ENCODE measurements around the gene LHFPL4. TPM values are rescaled to one million over a fixed set of nuclear protein-coding genes. Genes with fewer than 3 reads are reported as not detected.

The LHFPL4 gene
- total RNA-seq, 3 donors from 2014 or later = not detected

DNA sequence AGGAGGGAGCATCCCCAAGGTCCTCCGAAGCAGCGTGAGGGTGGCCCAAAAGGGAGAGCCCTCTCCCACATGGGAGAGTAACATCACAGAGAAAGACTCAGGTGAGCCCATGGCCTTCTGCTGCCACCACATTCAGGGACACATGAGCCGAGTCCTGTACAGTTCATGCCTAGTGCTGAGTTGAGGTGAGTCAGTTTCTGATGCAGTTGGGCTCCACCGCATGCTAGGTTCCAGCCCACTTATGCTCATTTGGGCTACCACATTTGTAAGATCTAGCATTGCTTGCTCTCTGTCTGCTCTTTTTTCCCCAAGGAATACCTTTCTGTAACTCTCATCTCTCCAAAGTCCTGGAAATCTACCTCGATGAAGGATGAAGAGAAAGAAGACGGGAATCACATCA, 79.1 kb downstream of the LHFPL4 start:
- Histone ChIP-seq H3K36me3 (peaks cover 31% of the 10 kb centered on the region), H3K27me3 (no peaks in the 10 kb centered on the region), H3K4me3 (no peak overlapping the region), H3K4me1 (no peaks in the 10 kb centered on the region), H3K9me3 (no peaks in the 10 kb centered on the region), H3K27ac (no peak overlapping the region)
- TF ChIP-seq POLR2AphosphoS5 (IDR thresholded peaks at IDR 0.05) (no peak), POLR2A (IDR thresholded peaks at IDR 0.05) (no peak)
- TF ChIP-seq, protein P1, sequence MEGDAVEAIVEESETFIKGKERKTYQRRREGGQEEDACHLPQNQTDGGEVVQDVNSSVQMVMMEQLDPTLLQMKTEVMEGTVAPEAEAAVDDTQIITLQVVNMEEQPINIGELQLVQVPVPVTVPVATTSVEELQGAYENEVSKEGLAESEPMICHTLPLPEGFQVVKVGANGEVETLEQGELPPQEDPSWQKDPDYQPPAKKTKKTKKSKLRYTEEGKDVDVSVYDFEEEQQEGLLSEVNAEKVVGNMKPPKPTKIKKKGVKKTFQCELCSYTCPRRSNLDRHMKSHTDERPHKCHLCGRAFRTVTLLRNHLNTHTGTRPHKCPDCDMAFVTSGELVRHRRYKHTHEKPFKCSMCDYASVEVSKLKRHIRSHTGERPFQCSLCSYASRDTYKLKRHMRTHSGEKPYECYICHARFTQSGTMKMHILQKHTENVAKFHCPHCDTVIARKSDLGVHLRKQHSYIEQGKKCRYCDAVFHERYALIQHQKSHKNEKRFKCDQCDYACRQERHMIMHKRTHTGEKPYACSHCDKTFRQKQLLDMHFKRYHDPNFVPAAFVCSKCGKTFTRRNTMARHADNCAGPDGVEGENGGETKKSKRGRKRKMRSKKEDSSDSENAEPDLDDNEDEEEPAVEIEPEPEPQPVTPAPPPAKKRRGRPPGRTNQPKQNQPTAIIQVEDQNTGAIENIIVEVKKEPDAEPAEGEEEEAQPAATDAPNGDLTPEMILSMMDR (IDR thresholded peaks at IDR 0.05) = no peak
- intact Hi-C loops (cut with DNase I; ENCODE audit: low total_unique reads) = no loop called here
- no peak for DNase-seq (ENCODE audit: low spot score in 2 of 2)

DNA sequence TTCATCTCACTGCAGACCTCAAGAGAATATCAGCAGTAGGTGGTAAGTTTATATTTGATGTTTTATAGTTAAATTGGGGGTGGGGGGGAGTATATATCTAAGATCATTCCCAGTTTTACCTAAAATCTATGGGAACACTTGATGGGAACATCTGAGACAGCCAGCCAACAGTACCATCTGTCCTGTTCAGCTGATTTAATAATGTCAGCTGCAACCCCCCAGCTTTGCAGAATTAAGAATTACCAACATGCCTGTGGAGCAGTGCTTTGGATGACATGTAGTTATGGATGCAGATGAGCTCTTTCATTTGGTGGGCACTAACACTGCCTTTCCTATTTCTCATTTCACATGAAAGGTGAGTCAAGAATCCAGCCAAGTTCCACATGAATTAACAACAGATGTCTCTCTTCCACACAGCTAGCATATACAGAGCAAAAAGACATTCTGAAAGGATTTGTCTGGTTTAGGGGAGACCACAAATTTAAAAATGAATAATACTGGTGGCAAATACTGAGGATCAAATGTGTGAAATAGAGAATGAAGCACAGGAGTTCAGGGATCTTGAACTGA, 80.0 kb downstream of the LHFPL4 start:
- Histone ChIP-seq H3K4me1 (no peaks in the 10 kb centered on the region), H3K4me3 (no peak overlapping the region), H3K36me3 (peaks cover 31% of the 10 kb centered on the region), H3K9me3 (no peaks in the 10 kb centered on the region), H3K27ac (no peak overlapping the region), H3K27me3 (no peaks in the 10 kb centered on the region)
- TF ChIP-seq POLR2AphosphoS5 (IDR thresholded peaks at IDR 0.05) (no peak), POLR2A (IDR thresholded peaks at IDR 0.05) (no peak)
- TF ChIP-seq, protein P1 (IDR thresholded peaks at IDR 0.05) = no peak
- intact Hi-C loops (cut with DNase I; ENCODE audit: low total_unique reads) = no loop called here
- no peak for DNase-seq (ENCODE audit: low spot score in 2 of 2)

DNA sequence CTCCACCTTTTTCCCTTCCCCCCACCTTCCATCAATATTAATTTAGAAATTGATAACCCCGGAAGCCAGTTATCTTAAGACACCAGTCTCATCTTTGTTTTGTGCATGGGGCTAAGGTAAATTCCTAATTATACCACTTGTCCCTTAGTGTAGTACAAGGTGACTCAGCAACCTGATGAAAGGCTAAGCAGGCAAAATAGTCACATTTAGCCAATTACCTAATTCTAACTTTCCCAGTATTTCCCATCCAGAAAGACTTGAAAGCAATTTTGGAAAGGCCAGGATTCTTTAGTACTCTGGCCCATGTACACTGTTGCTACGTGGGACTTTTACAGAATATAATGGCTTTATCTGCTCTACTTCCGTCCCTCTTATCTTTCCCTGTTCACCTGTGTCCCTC, 83.6 kb downstream of the LHFPL4 start:
- no peak for DNase-seq (ENCODE audit: low spot score in 2 of 2)
- Histone ChIP-seq H3K36me3 (peaks cover 21% of the 10 kb centered on the region), H3K27ac (no peak overlapping the region), H3K27me3 (no peaks in the 10 kb centered on the region), H3K4me3 (no peak overlapping the region), H3K9me3 (no peaks in the 10 kb centered on the region), H3K4me1 (no peaks in the 10 kb centered on the region)
- intact Hi-C loops (cut with DNase I; ENCODE audit: low total_unique reads) = no loop called here
- TF ChIP-seq, protein P1 (IDR thresholded peaks at IDR 0.05) = no peak
- TF ChIP-seq POLR2AphosphoS5 (IDR thresholded peaks at IDR 0.05) (no peak), POLR2A (IDR thresholded peaks at IDR 0.05) (no peak)

DNA sequence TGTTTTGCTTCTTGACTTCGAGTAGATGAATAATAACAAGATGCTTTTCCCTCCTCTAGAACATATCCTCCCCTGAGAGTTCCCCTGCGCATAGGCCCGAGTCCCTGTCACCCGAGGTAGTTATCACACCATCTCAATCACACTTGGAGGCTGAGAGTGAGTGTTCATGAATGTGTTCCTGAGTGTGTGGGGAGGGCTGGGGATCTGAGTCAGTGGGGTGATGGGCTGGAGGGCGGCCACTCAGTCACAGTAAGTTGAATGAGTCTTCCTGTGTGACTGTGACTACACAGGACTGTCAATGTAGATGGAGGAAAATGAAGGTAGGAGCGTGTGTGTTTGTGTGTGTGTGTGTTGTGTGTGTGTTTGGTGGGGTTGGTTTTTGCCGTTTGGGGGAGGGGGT, 85.2 kb downstream of the LHFPL4 start:
- intact Hi-C loops (cut with DNase I; ENCODE audit: low total_unique reads) = no loop called here
- Histone ChIP-seq H3K36me3 (peaks cover 20% of the 10 kb centered on the region), H3K4me1 (no peaks in the 10 kb centered on the region), H3K27ac (no peak overlapping the region), H3K9me3 (no peaks in the 10 kb centered on the region), H3K4me3 (no peak overlapping the region), H3K27me3 (no peaks in the 10 kb centered on the region)
- DNase-seq (ENCODE audit: low spot score in 2 of 2) = no peak
- TF ChIP-seq POLR2A (IDR thresholded peaks at IDR 0.05) = no peak
- TF ChIP-seq, protein P1 (IDR thresholded peaks at IDR 0.05) = no peak
- TF ChIP-seq POLR2AphosphoS5 (IDR thresholded peaks at IDR 0.05) = no peak

DNA sequence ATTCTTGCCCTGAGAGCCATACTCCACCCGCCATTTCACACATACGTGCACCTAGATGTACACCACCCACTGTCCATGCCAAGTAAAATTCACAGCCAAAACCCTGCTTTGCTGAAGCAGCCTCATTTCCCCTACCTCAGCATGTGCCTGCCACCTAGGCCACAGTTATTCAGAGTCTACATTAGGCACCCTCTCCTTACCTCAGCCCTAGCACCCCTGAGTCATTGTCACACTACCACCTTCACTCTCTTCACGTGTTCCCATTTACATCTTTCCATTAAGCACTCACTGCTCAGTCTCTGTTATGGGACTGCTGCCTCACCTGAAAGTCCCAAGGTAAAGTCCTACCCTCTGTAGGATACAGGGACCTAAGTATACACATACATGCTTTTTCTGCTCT, 86.2 kb downstream of the LHFPL4 start:
- intact Hi-C loops (cut with DNase I; ENCODE audit: low total_unique reads) = no loop called here
- no peaks in the 10 kb centered on the region for H3K27me3 ChIP-seq
- no peak overlapping the region for H3K4me3 ChIP-seq
- DNase-seq (ENCODE audit: low spot score in 2 of 2) = no peak
- H3K9me3 ChIP-seq = no peaks in the 10 kb centered on the region
- TF ChIP-seq POLR2AphosphoS5 (IDR thresholded peaks at IDR 0.05) (no peak), POLR2A (IDR thresholded peaks at IDR 0.05) (no peak)
- TF ChIP-seq, protein P1 (IDR thresholded peaks at IDR 0.05) = no peak
- H3K27ac ChIP-seq = no peak overlapping the region
- H3K4me1 ChIP-seq = no peaks in the 10 kb centered on the region
- peaks cover 20% of the 10 kb centered on the region for H3K36me3 ChIP-seq

Data from breast epithelium (tissue), 4 donors.